Immature natural killer cell (primary cell): ENCODE results near the gene ATL1. TPM values are rescaled to one million over a fixed set of nuclear protein-coding genes. Genes with fewer than 3 reads are reported as not detected.

ENCODE experiments used
- DNase-seq, 3 donors: peaks; one replicate each; pipeline ENCODE4 v3.0.0; 2022; ENCODE audit warnings: mixed read lengths in 1 of 3
- H3K27ac Mint-ChIP-seq, 6 donors: one replicate each; pipeline ENCODE4 v1.8.0; 2020; ENCODE audit warnings: mixed read lengths in 6 of 6, mild to moderate bottlenecking in 5 of 6, inconsistent platforms in 4 of 6, moderate library complexity in 3 of 6
- H3K27me3 Mint-ChIP-seq, 3 donors: one replicate each; pipeline ENCODE4 v1.8.0; 2020 to 2021; ENCODE audit warnings: low read depth in 3 of 3, mild to moderate bottlenecking in 3 of 3, mixed read lengths in 3 of 3, moderate library complexity in 3 of 3, inconsistent platforms in 1 of 3
- H3K36me3 Mint-ChIP-seq, 3 donors: one replicate each; pipeline ENCODE4 v1.8.0; 2020; ENCODE audit warnings: mixed read lengths in 3 of 3, inconsistent platforms in 2 of 3, mild to moderate bottlenecking in 2 of 3
- H3K4me1 Mint-ChIP-seq, 2 donors: one replicate each; pipeline ENCODE4 v1.8.0; 2020; ENCODE audit warnings: inconsistent platforms in 2 of 2, mild to moderate bottlenecking in 2 of 2, mixed read lengths in 2 of 2, moderate library complexity in 1 of 2
- H3K4me3 Mint-ChIP-seq, 5 donors: one replicate each; pipeline ENCODE4 v1.8.0; 2020; ENCODE audit warnings: mild to moderate bottlenecking in 5 of 5, mixed read lengths in 5 of 5, inconsistent platforms in 3 of 5, moderate library complexity in 3 of 5
- H3K9me3 Mint-ChIP-seq, 6 donors: one replicate each; pipeline ENCODE4 v1.8.0; 2020; ENCODE audit warnings: mild to moderate bottlenecking in 6 of 6, mixed read lengths in 6 of 6, inconsistent platforms in 4 of 6, moderate library complexity in 3 of 6
- polyA plus RNA-seq, 3 donors: library from polyadenylated mRNA; unstranded; fragments of 300-500 nt; fragmentation: Illumina TruSeq; gene quantifications; one replicate each; pipeline ENCODE4 v1.2.3, GENCODE V29; 2021

Gene ATL1
- polyA plus RNA-seq, 3 donors from 2014 or later = 1.4 to 3.6 TPM; not detected in 1

DNA sequence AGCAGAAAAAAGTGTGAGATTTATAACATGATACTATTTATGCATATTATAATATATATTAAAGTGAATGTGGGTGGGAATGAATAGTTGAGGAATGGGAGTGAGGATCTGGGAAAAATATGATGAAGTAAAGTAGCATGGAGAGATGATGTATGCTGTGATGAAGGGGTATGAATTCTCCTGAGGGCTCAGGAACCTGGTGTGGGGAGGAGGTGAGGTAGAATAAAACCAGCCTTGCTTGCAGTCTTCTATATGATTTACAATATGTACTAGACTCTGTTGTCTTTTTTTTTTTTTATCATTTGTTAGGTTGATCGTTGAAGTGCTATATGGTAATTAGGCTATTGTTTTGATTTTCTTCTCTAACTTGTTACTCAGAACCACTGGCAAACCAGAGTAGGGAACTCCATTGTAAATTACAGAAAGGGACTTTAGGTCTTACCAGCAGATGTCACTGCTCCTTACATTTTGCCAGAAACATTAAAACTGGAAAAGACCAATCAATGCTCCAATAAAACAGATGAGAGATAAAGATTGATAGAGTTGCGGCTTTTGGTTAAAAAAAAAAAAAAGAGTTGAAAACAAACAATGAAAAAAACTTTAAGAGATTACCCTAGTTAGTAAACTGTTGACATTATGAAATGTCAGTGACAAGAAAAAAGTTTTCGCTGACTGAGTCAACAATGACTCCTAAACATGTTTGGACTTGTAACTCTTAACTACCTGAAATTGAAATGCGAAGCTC lies 39.9 kb downstream of the ATL1 start:
- H3K27ac Mint-ChIP-seq = no peak overlapping the region
- no peaks in the 10 kb centered on the region for H3K9me3 Mint-ChIP-seq
- no peaks in the 10 kb centered on the region for H3K36me3 Mint-ChIP-seq
- DNase-seq = peak in 2 of 3 donors; percentile 3 to 9
- H3K27me3 Mint-ChIP-seq = peaks cover 0 to 2% (median 0%) of the 10 kb centered on the region in 3 donors
- no peak overlapping the region for H3K4me3 Mint-ChIP-seq
- H3K4me1 Mint-ChIP-seq = no peaks in the 10 kb centered on the region

- no peaks in the 10 kb centered on the region for H3K9me3 Mint-ChIP-seq
- no peak overlapping the region for H3K4me3 Mint-ChIP-seq
These were observed 40.9 kb downstream of the ATL1 start for GRCh38 chr14:50600849-50601248.

DNA sequence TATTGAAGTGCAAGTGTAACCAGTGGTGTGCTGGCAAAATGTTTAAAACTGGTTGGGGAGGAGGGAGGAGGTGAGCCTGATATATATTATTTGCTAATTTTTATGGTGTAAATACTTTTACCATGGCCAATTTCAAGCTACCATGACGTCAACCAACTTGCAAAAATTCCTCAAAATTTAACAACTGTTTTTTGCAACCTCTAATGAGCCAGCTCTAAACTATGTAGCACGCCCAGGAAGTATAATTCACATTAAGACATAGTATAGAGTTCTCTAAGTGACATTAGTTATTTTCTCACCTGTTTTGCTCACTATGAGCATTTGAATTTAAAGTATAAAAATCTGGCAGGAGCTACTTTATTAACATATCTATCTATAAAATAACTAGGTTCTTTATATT lies 41.4 kb downstream of the ATL1 start:
- H3K27me3 Mint-ChIP-seq = peaks cover 0 to 2% (median 0%) of the 10 kb centered on the region in 3 donors
- H3K9me3 Mint-ChIP-seq = no peaks in the 10 kb centered on the region
- DNase-seq = no peak
- H3K4me3 Mint-ChIP-seq = no peak overlapping the region
- H3K4me1 Mint-ChIP-seq = no peaks in the 10 kb centered on the region
- no peaks in the 10 kb centered on the region for H3K36me3 Mint-ChIP-seq
- no peak overlapping the region for H3K27ac Mint-ChIP-seq

More at GRCh38 chr14:50600849-50601248, 40.9 kb downstream of the ATL1 start:
- Mint-ChIP-seq H3K4me1 (no peaks in the 10 kb centered on the region), H3K36me3 (no peaks in the 10 kb centered on the region), H3K27me3 (peaks cover 0 to 2% (median 0%) of the 10 kb centered on the region in 3 donors), H3K27ac (no peak overlapping the region)
- DNase-seq = no peak

GRCh38 chr14:50602035-50602434 lies 42.1 kb downstream of the ATL1 start:
- no peak for DNase-seq
- H3K9me3 Mint-ChIP-seq = no peaks in the 10 kb centered on the region
- H3K4me1 Mint-ChIP-seq = no peaks in the 10 kb centered on the region
- peaks cover 0 to 2% (median 0%) of the 10 kb centered on the region in 3 donors for H3K27me3 Mint-ChIP-seq
- H3K36me3 Mint-ChIP-seq = no peaks in the 10 kb centered on the region
- H3K4me3 Mint-ChIP-seq = no peak overlapping the region
- no peak overlapping the region for H3K27ac Mint-ChIP-seq

- Mint-ChIP-seq H3K36me3 (no peaks in the 10 kb centered on the region), H3K4me1 (no peaks in the 10 kb centered on the region), H3K4me3 (no peak overlapping the region), H3K27ac (no peak overlapping the region), H3K9me3 (no peaks in the 10 kb centered on the region), H3K27me3 (peaks cover 0 to under 1% (median 0%) of the 10 kb centered on the region in 3 donors)
- DNase-seq = no peak
These were observed 43.6 kb downstream of the ATL1 start for GRCh38 chr14:50603565-50603964.

- Mint-ChIP-seq H3K4me1 (no peaks in the 10 kb centered on the region), H3K36me3 (no peaks in the 10 kb centered on the region), H3K27ac (no peak overlapping the region), H3K27me3 (no peaks in the 10 kb centered on the region), H3K9me3 (no peaks in the 10 kb centered on the region), H3K4me3 (no peak overlapping the region)
- DNase-seq = no peak
These were observed 45.8 kb downstream of the ATL1 start for GRCh38 chr14:50605766-50606165.

DNA sequence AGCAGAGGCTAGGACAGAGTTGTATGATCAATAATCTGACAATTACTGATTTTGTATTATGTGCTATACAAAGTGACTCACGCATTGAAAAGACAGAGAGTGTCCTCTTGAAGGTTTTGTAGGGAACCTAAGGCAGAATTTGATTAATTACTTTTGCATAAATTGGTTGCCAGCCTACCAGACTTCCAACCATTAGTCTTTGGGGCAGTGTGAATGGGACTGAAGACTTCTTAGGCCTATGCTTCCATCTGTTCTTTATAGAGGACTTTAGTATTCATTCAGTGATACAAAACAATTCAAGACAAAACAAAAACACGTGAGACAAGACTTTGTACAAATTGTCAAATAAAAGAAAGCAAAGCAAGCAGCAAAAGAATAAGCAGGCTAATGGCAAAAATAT lies 46.5 kb downstream of the ATL1 start:
- H3K9me3 Mint-ChIP-seq = no peaks in the 10 kb centered on the region
- H3K27ac Mint-ChIP-seq = no peak overlapping the region
- no peaks in the 10 kb centered on the region for H3K4me1 Mint-ChIP-seq
- H3K27me3 Mint-ChIP-seq = no peaks in the 10 kb centered on the region
- H3K4me3 Mint-ChIP-seq = no peak overlapping the region
- H3K36me3 Mint-ChIP-seq = no peaks in the 10 kb centered on the region
- no peak for DNase-seq

DNA sequence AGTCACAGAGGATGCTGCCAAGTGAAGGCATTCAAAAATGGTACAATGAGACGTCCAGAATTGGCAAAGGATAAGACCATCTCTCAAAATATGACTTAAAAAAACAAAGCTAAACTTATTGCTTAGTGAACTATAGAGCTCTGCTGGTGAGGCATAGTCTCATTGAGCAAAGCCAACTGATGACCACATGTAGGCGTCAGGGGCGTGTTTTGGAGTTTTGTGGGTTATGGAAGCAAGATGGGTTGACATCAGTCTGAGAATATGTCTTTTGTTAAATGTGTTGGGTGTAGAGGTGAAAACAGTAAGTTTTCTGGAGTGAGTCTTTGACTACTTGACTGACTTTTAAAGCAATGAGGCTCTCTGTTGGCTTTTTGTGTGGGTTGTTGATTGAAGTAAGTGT lies 47.2 kb downstream of the ATL1 start:
- no peak for DNase-seq
- Mint-ChIP-seq H3K4me1 (no peaks in the 10 kb centered on the region), H3K4me3 (no peak overlapping the region), H3K36me3 (no peaks in the 10 kb centered on the region), H3K27ac (no peak overlapping the region), H3K9me3 (no peaks in the 10 kb centered on the region), H3K27me3 (peaks cover 0 to 2% (median 0%) of the 10 kb centered on the region in 3 donors)

DNA sequence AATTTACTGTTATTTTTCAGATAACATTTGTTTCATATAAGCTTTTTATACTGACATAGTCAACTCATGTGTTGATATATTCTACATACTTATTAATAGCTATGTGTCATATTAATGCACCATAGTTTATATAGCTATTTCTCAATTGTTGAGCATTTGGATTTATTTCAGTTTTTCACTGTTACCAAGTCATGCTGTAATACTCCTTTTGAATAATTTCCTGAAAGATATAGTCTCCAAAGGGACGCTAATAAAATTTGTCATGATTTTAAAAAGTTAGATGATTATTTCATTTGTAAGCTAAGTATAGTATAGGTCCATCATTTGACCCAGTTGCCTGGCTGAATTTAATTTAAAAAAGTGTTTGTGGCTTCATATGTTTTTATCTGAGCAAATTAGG lies 47.8 kb downstream of the ATL1 start:
- no peaks in the 10 kb centered on the region for H3K9me3 Mint-ChIP-seq
- no peaks in the 10 kb centered on the region for H3K4me1 Mint-ChIP-seq
- DNase-seq = no peak
- peaks cover 0 to 2% (median 2%) of the 10 kb centered on the region in 3 donors for H3K27me3 Mint-ChIP-seq
- H3K36me3 Mint-ChIP-seq = no peaks in the 10 kb centered on the region
- H3K4me3 Mint-ChIP-seq = no peak overlapping the region
- no peak overlapping the region for H3K27ac Mint-ChIP-seq

GRCh38 chr14:50608302-50608851 lies 48.4 kb downstream of the ATL1 start:
- Mint-ChIP-seq H3K4me1 (no peaks in the 10 kb centered on the region), H3K27ac (no peak overlapping the region), H3K4me3 (no peak overlapping the region)

GRCh38 chr14:50610465-50610864 lies 50.5 kb downstream of the ATL1 start:
- H3K27me3 Mint-ChIP-seq = peaks cover 0 to 2% (median 2%) of the 10 kb centered on the region in 3 donors
- H3K4me3 Mint-ChIP-seq = no peak overlapping the region

More at GRCh38 chr14:50608302-50608851, 48.4 kb downstream of the ATL1 start:
- no peaks in the 10 kb centered on the region for H3K36me3 Mint-ChIP-seq
- H3K27me3 Mint-ChIP-seq = peaks cover 0 to 2% (median 2%) of the 10 kb centered on the region in 3 donors
- H3K9me3 Mint-ChIP-seq = no peaks in the 10 kb centered on the region
- DNase-seq = no peak

GRCh38 chr14:50612806-50613205 lies 52.9 kb downstream of the ATL1 start:
- no peak overlapping the region for H3K27ac Mint-ChIP-seq
- peaks cover 0 to 2% (median 2%) of the 10 kb centered on the region in 3 donors for H3K27me3 Mint-ChIP-seq
- no peaks in the 10 kb centered on the region for H3K4me1 Mint-ChIP-seq

More at GRCh38 chr14:50610465-50610864, 50.5 kb downstream of the ATL1 start:
- Mint-ChIP-seq H3K9me3 (no peaks in the 10 kb centered on the region), H3K27ac (no peak overlapping the region), H3K36me3 (no peaks in the 10 kb centered on the region), H3K4me1 (no peaks in the 10 kb centered on the region)
- no peak for DNase-seq

GRCh38 chr14:50615056-50615455 lies 55.1 kb downstream of the ATL1 start:
- Mint-ChIP-seq H3K36me3 (no peaks in the 10 kb centered on the region), H3K4me3 (no peak overlapping the region), H3K27me3 (peaks cover 0 to 2% (median 2%) of the 10 kb centered on the region in 3 donors), H3K27ac (no peak overlapping the region), H3K4me1 (no peaks in the 10 kb centered on the region), H3K9me3 (no peaks in the 10 kb centered on the region)
- DNase-seq = no peak

More at GRCh38 chr14:50612806-50613205, 52.9 kb downstream of the ATL1 start:
- H3K4me3 Mint-ChIP-seq = no peak overlapping the region
- no peak for DNase-seq
- H3K36me3 Mint-ChIP-seq = no peaks in the 10 kb centered on the region
- no peaks in the 10 kb centered on the region for H3K9me3 Mint-ChIP-seq

DNA sequence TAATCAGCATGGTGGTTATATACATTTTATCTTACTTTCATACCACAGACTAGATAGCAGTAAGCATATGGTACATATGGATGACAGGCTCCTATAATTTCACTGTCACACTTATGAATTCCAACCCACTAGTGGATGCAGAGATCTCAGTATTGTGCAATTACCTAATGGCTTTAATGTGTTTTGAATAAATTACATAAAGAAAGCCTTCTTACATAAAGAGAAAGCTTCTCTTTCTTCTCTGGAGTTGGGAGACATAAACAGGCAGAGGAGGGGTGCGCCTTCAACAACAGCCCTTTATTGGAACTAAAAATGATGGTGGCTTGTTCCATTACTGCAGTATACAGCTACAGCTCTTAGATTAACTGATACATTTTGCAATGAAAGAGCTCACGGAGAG lies 55.6 kb downstream of the ATL1 start:
- DNase-seq = no peak
- Mint-ChIP-seq H3K27me3 (peaks cover 0 to 2% (median 2%) of the 10 kb centered on the region in 3 donors), H3K27ac (no peak overlapping the region), H3K36me3 (peaks cover 0 to 4% (median 0%) of the 10 kb centered on the region in 3 donors), H3K9me3 (no peaks in the 10 kb centered on the region), H3K4me3 (no peak overlapping the region), H3K4me1 (no peaks in the 10 kb centered on the region)
